GM21737 (cell line): ENCODE results near the gene PRKAR1A.
"Not testable (repeated sequence)": the region's sequence is repeated elsewhere in the genome, so short reads cannot be mapped to it uniquely, and the experiment has no call there.

Experiments
- ATAC-seq: cut with Tn5 transposase; IDR thresholded peaks from one replicate; pipeline ENCODE4 v1.9.1; 2021; ENCODE audit warnings: mild to moderate bottlenecking, moderate library complexity; ENCODE audit not compliant: unreplicated experiment

Gene PRKAR1A

GRCh38 chr17:68509141-68510057 lies 2.8 kb upstream of the PRKAR1A start:
- no peak for ATAC-seq

- ATAC-seq = no peak
These were observed 968 bp upstream of the PRKAR1A start for GRCh38 chr17:68511254-68511670.

- peak; percentile 47 for ATAC-seq
These were observed 471 bp upstream of the PRKAR1A start for GRCh38 chr17:68511671-68512246.

GRCh38 chr17:68512960-68513474 lies 787 bp downstream of the PRKAR1A start:
- ATAC-seq = no peak

- ATAC-seq = no peak
These were observed 1.7 kb downstream of the PRKAR1A start for GRCh38 chr17:68513932-68514331.

- no peak for ATAC-seq
These were observed 2.8 kb downstream of the PRKAR1A start for GRCh38 chr17:68514831-68515635.

- ATAC-seq = no peak
These were observed 4.5 kb downstream of the PRKAR1A start for GRCh38 chr17:68516732-68517131.

GRCh38 chr17:68517605-68518004 lies 5.4 kb downstream of the PRKAR1A start:
- ATAC-seq = not testable (repeated sequence)

- no peak for ATAC-seq
These were observed 6.0 kb downstream of the PRKAR1A start for GRCh38 chr17:68518063-68518815.

GRCh38 chr17:68519051-68519450 lies 6.8 kb downstream of the PRKAR1A start:
- ATAC-seq = not testable (repeated sequence)

GRCh38 chr17:68519911-68520310 lies 7.7 kb downstream of the PRKAR1A start:
- no peak for ATAC-seq

- no peak for ATAC-seq
These were observed 10.0 kb downstream of the PRKAR1A start for GRCh38 chr17:68522266-68522665.

- no peak for ATAC-seq
These were observed 14.3 kb downstream of the PRKAR1A start for GRCh38 chr17:68526548-68526947.

- no peak for ATAC-seq
These were observed 15.1 kb downstream of the PRKAR1A start for GRCh38 chr17:68527314-68527713.

GRCh38 chr17:68531252-68531651 lies 19.0 kb downstream of the PRKAR1A start:
- ATAC-seq = no peak

GRCh38 chr17:68532826-68533225 lies 20.6 kb downstream of the PRKAR1A start:
- no peak for ATAC-seq

- ATAC-seq = no peak
These were observed 21.9 kb downstream of the PRKAR1A start for GRCh38 chr17:68533887-68534694.

GRCh38 chr17:68534695-68535088 lies 22.5 kb downstream of the PRKAR1A start:
- no peak for ATAC-seq

GRCh38 chr17:68535922-68536321 lies 23.7 kb downstream of the PRKAR1A start:
- no peak for ATAC-seq
